ENCODE measurements around the gene DDIT3.

DDIT3 gene

DNA sequence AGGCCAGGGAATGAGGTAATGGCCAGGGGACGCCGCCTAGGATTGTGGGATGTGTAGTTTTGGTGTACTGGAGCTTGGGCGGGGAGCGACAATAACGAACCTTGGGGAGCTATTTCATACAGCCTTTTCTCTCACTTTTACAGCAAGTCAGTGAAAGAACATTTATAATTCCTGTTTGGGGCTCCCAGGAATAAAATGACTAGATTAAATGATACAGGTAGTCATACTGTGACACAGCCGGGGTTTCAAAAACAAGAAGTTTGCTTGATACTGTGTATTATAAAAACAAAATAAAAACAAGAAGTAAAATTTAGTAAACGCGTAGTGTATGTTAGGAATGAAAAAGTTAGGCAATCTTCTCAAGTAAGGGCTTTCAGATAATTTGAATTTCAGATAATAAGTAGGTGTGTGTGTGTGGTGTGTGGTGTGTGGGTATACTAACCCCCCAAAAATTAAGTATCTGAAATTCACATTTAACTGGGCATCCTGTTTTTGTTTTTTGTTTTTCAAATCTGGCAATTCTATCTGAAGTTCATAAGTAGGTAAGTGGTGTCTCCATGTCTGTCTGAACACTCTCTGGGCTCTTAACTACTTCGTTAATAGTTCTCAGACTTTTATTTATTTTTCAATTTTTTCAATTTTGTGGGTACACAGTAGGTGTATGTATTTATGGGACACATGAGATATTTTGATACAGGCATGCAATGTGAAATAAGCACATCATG lies 27.1 kb upstream of the DDIT3 start:
- no peak for DNase-seq (ENCODE audit: low spot score)

DNA sequence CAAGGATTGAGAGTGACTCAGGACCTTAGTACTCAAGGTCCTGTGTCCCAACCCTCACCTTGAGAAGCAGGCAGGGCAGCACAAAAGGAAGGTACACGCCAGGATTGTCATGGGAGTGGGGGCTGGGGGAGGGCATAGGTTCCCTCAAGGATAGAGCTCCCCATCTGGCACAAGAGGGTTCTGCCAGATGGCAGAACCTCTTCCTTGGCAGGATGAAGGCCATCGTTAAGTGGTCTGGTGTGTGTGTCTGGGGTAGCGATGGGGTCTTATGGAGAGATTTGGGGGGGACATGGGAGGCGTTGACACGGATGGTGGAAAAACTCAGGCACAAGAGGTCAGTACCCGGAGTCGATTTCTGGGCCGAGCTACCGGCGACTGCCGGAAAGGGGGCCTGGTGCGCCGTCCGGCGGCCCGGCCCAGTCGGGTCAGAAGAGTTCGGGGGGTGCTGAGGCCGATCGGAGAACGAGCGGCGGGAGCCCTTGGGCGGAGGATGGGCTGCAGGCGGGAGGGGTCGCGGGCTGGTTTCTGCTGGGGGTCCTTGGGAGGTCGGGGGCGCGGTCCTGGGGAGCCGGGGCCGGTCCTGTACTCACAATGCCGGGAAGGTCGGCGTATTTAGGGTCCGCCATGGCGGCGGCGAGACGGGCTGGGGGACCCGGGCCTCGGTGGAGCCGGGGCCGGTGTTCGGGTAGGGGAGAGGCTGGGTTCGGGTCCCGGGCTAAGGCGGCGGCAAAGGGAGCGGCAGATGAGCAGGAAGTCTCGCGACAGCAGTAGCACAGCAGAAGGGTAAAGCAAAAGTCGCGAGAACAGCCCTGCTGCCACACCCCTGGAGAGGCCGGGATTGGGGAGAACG lies 26.3 kb upstream of the DDIT3 start, which contains the start of gene DCTN2:
Gene DCTN2, minus strand, starts transcription at position 755 of the 850 bp plus-strand sequence. Its CDS starts 129 bp downstream, at position 626.
- peak; percentile 96 for DNase-seq (ENCODE audit: low spot score)

DNA sequence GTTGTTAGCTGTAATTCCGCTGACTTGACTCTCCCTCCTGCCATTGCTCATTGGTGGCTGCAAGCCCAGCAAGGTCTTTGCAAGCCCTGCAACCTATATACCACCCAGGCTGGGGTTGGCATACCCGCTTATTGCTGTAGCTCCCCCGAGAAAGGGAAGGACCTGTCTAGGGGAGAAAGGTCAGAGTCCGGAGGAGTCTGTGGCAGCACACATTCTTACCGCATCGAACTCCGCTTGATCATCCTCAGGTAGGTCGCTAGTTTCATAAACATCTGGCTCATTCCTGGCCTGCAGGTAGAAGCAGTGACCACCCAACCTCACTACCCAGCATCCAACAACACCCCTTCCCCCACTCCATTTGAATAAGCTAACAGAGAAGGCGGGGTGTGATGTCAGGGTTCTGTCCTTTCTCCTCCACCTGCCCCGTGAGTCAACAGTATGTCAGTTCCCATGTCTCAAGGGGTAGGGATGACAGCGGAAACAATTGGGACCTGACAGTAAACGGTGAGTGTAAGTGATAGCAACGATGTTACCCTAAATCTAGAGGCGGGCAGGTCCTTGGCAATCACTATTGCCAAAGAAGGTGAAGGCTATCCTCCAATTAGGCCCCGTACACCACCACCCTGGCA lies 25.6 kb upstream of the DDIT3 start:
- DNase-seq (ENCODE audit: low spot score) = no peak

DNA sequence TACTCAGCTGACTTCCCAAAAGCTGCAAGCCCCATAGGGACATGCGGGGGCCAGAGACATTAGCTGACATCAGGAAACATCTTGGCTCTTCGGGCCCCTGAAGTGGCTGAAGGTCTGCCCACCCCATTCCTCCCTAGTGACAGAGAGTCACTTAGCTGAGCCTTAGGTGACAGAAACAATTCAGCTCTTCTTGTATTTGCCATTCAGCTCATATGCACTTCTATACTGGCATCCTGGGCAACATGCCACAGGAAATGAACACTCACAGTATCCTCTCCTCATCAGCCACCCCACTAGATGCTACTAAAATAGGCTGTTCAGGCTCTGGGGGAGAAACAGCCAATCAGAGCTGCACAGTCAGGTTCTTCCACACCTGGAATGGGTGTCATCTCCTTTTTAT lies 23.3 kb upstream of the DDIT3 start:
- DNase-seq (ENCODE audit: low spot score) = no peak

DNA sequence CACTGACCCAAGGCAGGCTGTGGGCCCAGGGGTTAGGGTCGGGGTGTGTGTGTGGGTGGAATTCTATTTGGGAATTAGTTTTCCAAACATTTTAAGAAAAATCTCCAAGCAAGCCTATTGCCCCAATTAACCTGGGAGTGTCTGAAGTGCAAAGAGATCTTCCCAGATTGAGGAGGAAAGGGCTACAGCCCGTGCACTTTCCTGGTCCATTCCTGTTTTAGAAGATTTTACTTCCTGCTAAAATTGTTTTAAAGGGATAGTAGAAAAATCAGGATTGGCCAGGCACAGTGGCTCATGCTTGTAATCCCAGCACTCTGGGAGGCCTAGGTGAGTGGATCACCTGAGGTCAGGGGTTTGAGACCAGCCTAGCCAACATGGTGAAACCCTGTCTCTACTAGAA lies 21.4 kb upstream of the DDIT3 start:
- DNase-seq (ENCODE audit: low spot score) = no peak

DNA sequence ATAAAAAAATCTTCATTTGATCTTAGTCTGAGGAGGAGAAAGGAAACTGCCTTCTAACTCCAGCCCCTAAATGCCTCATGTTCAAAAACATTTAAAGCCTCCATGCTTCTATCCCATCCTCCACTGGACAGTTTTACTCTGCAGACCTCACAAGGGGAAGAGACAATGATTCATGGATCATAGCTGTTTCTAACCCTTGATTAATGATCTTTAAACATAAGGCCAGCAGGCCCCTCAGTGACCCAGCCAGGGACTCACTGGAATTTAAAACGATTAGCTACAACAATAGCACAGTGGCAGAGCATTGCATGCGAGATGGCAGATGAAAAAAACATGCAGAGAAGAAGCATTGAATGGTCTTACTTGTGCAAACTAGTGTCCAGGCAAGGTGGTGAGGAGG lies 20.7 kb upstream of the DDIT3 start:
- DNase-seq (ENCODE audit: low spot score) = no peak

DNA sequence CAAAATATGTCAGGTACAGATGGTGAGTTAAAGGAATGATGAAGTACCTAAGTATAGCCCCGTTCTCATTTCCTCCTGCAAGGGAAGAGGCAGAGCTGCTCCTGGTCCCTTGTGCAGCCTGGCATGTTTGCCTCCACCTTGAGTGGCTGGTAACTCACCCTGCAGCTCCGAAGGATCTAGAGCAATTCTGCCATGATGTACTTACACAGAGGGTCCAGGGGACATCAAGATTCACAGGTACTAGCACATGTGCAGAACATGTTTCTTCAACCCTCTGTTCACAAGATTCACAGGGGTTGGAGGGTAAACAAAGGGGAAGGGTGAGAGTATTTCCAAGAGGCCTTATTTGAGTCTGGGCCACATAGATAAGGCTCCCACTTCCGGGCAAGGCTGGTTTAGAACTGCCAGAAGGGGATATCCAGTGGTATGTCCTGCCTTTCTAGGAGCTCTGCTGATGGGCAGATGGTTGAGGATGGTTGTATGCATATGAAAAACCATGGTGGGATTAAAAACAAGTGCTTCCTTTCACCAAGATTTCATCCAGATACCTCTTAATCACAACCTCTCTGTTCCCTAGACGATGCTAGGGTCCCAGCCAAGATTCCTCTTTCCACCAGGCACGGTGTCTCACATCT lies 18.9 kb upstream of the DDIT3 start:
- DNase-seq (ENCODE audit: low spot score) = no peak

DNA sequence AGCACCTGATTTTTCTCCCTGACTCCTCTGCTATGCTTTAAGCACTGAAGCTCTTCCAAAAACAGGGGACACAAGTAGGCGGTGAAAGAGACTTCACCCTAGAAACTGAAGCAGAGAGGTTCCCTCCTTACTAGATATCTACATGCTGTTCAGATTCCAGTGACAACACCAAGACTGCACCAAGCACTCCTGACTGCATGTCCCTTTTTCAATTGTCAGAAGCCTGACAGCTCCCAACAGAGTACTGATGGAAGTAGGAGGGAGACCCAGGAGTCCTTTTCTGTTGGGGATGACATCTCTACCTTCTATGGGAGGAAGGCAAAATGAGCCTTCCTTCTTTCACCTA lies 16.3 kb upstream of the DDIT3 start:
- no peak for DNase-seq (ENCODE audit: low spot score)

DNA sequence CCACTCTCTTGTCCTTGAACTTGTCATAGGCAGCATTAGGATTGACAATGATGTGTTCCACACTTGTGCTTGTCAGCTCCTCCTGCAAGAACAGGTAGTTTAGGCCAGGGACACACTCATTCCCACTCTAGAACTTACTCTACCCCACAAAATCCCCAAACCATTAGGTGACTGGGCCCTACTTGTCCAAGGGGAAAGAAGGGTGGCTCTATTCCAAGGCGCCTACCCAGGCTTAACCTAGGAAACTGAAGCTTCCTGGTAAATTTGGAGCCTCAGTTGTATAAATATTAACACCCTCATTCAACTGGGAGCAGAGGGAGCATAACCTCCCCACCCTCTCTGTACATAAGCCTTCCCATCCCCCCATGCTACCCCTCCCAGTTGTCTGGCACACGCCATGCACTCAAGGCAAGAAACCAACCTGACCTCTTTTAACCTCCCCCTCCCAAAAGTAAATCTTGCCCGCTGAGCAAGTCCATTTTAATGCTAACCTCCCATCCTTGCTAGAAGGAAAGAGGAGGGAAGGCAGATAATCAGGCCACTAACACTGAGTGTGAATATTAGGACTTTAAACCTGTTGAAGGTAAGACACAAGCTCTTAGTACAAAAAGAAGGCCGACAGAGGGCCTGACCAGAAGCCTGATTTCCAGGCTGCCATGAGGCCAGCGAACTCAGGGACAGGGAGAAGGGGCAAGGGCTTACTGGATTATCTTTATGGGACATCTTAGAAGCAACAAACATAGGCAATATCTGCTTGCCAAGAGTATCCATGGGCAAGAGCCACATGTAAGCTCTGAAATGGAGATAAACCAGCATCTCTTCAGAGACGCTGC lies 15.7 kb upstream of the DDIT3 start:
- no peak for DNase-seq (ENCODE audit: low spot score)

DNA sequence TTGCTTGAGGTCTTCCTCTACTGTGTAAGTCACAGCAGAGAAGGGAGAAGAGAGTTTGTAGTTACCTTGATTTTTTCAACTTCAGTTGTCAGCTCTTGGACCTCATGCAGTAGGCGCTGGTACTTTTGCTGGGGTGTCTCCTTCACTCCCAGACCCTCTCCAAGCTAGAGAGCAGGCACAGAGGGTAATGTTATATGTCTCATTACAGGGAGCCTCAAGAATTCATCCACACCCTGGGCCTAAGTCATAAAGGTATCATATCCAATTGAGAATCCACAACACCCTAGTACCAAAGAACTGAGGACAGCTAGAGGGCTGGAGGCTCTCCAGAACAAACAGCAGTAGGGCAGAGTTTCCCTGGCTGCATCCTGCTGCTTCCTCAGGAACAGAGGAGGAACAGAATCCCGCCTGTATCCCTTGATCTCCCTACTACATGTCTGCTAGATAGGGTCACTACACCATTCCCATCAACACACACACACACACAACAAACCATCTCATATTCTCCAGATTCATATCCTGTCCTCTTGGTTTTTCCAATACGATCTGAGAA lies 14.8 kb upstream of the DDIT3 start:
- DNase-seq (ENCODE audit: low spot score) = no peak

DNA sequence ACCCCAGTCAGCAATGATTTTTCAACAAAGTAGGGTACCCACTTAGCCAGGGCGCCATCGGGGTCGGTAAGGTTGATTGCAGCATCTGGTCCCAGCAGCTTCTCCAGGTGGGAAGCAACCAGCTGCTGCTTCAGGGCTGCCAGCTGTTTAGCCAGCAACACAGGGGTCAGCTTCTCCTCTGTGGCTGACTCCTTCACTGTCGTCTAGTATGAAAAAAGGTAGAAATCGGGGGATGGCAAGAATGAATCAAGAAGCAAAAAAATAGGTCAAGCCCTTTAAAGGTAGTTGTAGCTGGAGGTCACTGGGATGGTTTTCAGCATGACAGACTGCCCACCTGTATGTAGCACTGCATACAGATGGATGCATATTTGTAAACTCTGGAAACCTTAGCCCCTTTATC lies 13.9 kb upstream of the DDIT3 start:
- DNase-seq (ENCODE audit: low spot score) = no peak

DNA sequence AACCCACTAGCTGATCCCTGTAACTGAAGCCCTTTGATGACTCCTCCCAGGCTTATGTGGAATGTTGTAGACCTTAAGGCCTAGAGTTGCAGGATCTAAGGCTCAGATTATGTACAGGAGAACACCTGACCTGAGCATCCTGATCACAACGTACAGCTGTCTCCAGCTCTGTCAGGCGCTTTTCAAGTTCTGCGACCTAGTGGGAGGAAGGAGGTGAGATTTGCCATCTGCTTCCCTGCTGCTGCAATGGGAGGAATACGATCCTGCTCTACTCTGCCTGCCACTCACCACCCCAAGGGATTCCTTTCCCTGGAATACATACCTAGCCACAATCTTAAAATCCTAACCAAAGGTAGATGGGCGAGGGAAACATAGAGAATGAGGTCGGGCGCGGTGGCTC lies 12.8 kb upstream of the DDIT3 start:
- no peak for DNase-seq (ENCODE audit: low spot score)

DNA sequence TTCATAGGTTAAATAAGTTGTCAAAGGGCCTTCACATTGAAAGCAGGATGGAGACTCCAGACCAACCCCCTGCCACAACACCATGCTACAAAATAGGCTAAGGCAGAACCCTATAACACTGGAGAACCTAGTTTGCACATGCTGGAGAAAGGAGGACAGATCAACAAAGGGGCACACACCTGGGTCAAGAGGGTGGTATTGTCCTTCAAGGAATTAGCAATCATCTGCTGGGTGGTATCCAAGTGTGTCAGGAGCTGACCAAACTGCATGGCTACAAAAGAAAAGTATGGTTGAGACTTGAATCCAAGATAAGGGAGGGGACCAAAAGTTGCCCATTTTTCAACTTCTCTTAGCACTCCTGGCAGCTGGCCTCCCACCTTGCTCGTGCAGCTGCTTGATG lies 11.5 kb upstream of the DDIT3 start:
- DNase-seq (ENCODE audit: low spot score) = no peak

DNA sequence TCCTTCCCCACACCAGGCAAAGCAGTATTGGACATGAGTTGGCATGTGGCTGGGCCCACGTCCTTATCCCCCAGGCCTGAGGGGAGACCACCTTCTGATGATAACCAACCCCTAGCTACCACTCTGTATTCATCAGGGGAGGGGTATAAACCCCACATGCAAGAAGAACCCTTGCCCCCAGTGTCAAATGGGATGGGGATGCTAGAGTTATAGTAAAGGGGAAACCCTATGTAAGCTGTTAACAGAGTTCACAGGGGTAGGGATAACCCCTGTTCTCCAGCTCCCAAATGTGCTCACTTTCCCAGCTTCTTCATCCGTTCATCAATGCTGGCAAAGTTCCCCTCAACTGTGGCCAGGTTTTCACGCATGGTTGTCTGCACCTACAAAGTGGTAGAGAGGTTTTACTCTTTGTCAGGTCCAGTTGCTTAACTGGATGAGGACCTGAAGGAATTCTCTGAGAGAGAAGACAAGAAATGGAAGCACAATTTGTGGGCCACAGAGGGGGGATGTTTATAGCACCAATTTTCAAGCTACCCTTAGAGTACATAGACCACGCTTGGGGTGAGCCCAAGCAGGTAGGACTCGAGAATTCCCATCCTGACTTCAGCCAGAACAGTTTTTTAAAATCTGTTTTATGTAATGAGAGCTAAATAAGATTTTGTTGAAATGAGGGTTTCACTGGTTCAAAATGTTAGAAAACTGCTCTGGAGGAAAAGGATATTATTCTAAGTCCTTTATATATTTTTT lies 10.3 kb upstream of the DDIT3 start:
- no peak for DNase-seq (ENCODE audit: low spot score)

DNA sequence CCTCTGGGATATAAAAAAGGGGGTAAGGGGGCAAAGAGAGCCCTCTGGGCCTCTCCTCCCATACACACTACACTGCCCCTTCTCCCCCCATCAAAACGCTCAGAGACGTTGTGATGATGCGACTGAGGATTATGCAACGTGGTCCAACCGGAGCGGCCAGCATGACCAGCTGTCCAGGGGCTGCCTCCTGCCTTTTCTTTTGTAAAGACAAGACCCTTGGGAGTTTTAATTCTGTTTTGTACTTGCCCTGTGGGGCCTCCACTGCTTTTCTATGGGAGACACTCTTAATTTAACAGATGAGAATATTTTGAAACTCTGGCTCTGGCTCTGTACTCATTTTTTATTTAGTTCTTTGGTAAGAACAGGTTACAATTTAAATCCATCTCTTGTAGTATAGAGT lies 9.5 kb upstream of the DDIT3 start:
- DNase-seq (ENCODE audit: low spot score) = no peak

DNA sequence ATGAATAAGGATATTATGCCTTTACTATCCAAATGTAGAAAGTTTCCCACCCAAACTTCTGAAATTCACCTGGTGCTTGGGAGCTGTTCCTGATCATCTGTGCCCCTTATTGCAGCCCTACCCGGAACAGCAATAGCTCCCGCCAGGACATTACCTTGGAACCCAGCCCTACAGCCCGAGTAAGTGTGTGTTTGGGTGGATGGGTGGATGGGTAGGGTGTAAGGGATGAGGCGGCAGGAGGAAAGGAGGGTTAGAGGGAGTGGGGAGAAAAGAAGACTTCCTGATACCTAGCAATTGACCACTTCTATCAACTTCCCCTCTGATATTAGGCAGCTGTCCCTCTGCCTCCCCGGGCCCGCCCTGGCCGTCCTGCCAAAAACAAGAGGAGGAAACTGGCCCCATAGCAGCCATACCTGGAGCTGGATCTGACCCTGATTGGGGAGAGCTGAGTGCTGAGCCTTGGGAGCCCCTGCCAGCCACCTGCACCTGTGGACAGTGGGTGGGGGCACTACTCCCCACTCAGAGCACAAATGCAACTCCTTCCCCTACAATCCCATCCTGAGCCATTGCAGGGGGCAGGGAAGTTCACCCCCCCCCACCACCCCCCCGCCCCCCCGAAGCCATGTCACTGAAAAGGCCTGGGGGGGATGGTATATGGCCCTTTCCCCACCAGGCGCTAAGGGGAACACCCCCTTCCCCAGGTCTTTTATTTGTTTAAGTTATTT lies 8.7 kb upstream of the DDIT3 start:
- no peak for DNase-seq (ENCODE audit: low spot score)

DNA sequence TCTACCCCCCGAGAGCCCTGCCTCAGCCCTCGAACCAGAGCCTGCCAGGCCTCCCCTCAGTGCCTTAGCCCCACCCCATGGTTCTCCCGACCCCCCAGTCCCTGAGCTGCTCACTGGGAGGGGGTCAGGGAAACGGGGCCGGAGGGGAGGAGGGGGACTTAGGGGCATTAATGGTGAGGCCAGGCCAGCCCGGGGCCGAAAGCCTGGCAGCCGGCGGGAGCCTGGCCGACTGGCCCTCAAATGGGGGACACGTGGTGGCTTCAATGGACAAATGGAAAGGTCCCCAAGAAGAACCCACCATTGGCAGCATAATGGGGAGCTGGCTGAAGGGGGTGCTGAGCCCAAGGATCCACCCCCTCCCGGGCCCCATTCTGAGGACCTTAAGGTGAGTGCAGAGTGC lies 7.9 kb upstream of the DDIT3 start:
- no peak for DNase-seq (ENCODE audit: low spot score)

DNA sequence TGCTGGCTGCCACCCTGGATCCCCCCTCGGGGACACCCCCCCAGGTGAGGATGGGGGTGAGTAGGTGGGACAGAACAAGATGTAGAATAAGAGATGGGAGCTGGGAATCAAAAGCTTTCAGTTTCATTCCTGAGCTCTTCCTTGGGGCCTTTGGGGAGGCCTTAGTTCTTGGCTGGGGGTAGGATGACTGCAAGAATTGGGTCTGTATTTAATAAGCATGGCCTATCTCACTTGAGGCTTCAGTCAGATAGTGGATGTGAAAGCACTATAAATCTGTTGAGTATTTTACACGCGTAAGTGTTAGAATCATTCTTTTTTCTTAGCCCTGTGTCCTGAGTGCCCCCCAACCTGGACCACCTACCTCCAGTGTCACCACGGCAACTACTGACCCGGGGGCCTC lies 6.9 kb upstream of the DDIT3 start:
- DNase-seq (ENCODE audit: low spot score) = no peak

DNA sequence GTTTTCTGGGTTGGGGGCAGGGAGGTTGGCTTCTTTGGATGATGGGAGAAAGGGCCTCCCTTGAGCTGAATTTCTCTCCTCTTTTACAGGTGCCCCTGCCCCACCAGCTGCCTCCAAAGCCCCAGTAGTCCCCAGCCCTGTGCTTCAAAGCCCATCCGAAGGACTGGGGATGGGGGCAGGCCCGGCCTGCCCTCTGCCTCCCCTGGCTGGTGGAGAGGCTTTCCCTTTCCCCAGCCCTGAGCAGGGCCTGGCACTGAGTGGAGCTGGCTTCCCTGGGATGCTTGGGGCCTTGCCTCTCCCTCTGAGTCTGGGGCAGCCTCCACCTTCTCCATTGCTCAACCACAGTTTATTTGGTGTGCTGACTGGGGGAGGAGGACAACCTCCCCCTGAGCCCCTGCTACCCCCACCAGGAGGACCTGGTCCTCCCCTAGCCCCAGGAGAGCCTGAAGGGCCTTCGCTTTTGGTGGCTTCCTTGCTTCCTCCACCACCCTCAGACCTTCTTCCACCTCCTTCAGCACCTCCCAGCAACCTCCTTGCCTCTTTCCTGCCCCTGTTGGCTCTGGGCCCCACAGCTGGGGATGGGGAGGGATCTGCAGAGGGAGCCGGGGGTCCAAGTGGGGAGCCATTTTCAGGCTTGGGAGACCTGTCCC lies 6.3 kb upstream of the DDIT3 start:
- no peak for DNase-seq (ENCODE audit: low spot score)
